H1 (cell line): ENCODE results near the gene KRT7. TPM values are rescaled to one million over a fixed set of nuclear protein-coding genes. Genes with fewer than 3 reads are reported as not detected.

Experiments used
- CTCF ChIA-PET: fragments of 300-600 bp; sonication (Branson Sonifier 250); formaldehyde crosslinking; loops from one replicate; lab custom pipeline; 2021; ENCODE audit not compliant: partially characterized antibody; lab: Charles Lee
- POLR2A ChIA-PET: fragments of 300-600 bp; sonication (Branson Sonifier 250); formaldehyde crosslinking; loops from one replicate; lab custom pipeline; 2021; ENCODE audit warnings: inconsistent platforms; ENCODE audit not compliant: partially characterized antibody; lab: Charles Lee
- DNase-seq, 2 experiments: peaks; one replicate each; pipeline versions ENCODE4 v3.0.0 to v3.0.0-alpha.2; 2010 to 2022; ENCODE audit warnings: low spot score in 2 of 2, low read depth in 1 of 2, mixed read lengths in 1 of 2
- FAIRE-seq: peaks from 2 replicates; lab custom pipeline; 2011; peaks lifted over from hg19 to GRCh38; lab: Jason Lieb, UNC
- H2AFZ ChIP-seq: 2 replicates; pipeline ENCODE4 v1.8.1; 2012; ENCODE audit warnings: low read length, inconsistent platforms
- H2AK5ac ChIP-seq: 2 replicates; pipeline ENCODE4 v1.6.1; 2013; ENCODE audit warnings: low read depth, low read length
- H2BK120ac ChIP-seq: replicated peaks from 2 replicates; pipeline ENCODE3; 2013; ENCODE audit warnings: low read depth, low read length, inconsistent platforms
- H2BK12ac ChIP-seq: 2 replicates; pipeline ENCODE4 v1.6.1; 2013; ENCODE audit warnings: low read depth, low read length
- H2BK15ac ChIP-seq: 2 replicates; pipeline ENCODE4 v1.6.1; 2013; ENCODE audit warnings: low read length
- H2BK20ac ChIP-seq: 2 replicates; pipeline ENCODE4 v1.6.1; 2013; ENCODE audit warnings: low read length
- H2BK5ac ChIP-seq: 2 replicates; pipeline ENCODE4 v1.6.1; 2013; ENCODE audit warnings: low read depth, low read length
- H3K14ac ChIP-seq: 2 replicates; pipeline ENCODE4 v1.6.1; 2013; ENCODE audit warnings: inconsistent platforms; ENCODE audit not compliant: insufficient read length
- H3K18ac ChIP-seq: 2 replicates; pipeline ENCODE4 v1.6.1; 2013; ENCODE audit warnings: low read length; ENCODE audit errors: extremely low read depth
- H3K23ac ChIP-seq: 2 replicates; pipeline ENCODE4 v1.6.1; 2013; ENCODE audit warnings: inconsistent platforms; ENCODE audit not compliant: insufficient read length
- H3K23me2 ChIP-seq: 2 replicates; pipeline ENCODE4 v1.6.1; 2013; ENCODE audit warnings: low read depth, low read length
- H3K27ac ChIP-seq: 2 replicates; pipeline ENCODE4 v1.6.1; 2011; ENCODE audit warnings: low read depth, low read length, inconsistent platforms
- H3K27me3 ChIP-seq, 4 experiments: replicated peaks in 1 of 4; 1 replicate in 1 of 4; 2 replicates in 3 of 4; pipeline versions ENCODE4 v1.6.1 to v1.8.1; 2011 to 2013; ENCODE audit warnings: low read length in 3 of 4, mild to moderate bottlenecking in 3 of 4, inconsistent platforms in 2 of 4, mixed read lengths in 2 of 4, moderate library complexity in 1 of 4; ENCODE audit not compliant: control insufficient read depth in 3 of 4, insufficient read depth in 3 of 4; ENCODE audit errors: extremely low read depth in 1 of 4
- H3K36me3 ChIP-seq, 4 experiments: 2 replicates each; pipeline versions ENCODE4 v1.6.1 to v1.8.1; 2011 to 2013; ENCODE audit warnings: mild to moderate bottlenecking in 4 of 4, low read length in 3 of 4, moderate library complexity in 2 of 4, control low read depth in 1 of 4, inconsistent platforms in 1 of 4; ENCODE audit not compliant: insufficient read depth in 4 of 4, control insufficient read depth in 2 of 4
- H3K4ac ChIP-seq: replicated peaks from 2 replicates; pipeline ENCODE3; 2013; ENCODE audit warnings: low read length, low read depth, mixed read lengths, inconsistent platforms; ENCODE audit not compliant: insufficient read length
- H3K4me1 ChIP-seq, 4 experiments: replicated peaks in 1 of 4; 1 replicate in 1 of 4; 2 replicates in 3 of 4; pipeline versions ENCODE4 v1.6.1 to v1.8.1; 2011 to 2013; ENCODE audit warnings: low read length in 3 of 4, inconsistent platforms in 2 of 4, mixed read lengths in 1 of 4; ENCODE audit not compliant: insufficient read depth in 4 of 4, control insufficient read depth in 3 of 4
- H3K4me2 ChIP-seq, 2 experiments: 2 replicates each; pipeline versions ENCODE4 v1.6.1 to v1.8.1; 2011 to 2013; ENCODE audit warnings: low read depth in 2 of 2, low read length in 2 of 2, control low read depth in 1 of 2, inconsistent platforms in 1 of 2, mild to moderate bottlenecking in 1 of 2; ENCODE audit not compliant: insufficient read depth in 1 of 2
- H3K4me3 ChIP-seq, 4 experiments: fragments of 200-600, 300-600 bp in 1 of 4; sonication (generic), shearing (Covaris generic), sonication (Bioruptor Twin) in 1 of 4; 2 replicates each; pipeline versions ENCODE4 v1.5.1 to v1.8.1; 2011 to 2016; ENCODE audit warnings: low read length in 4 of 4, low read depth in 3 of 4, control low read depth in 2 of 4, inconsistent platforms in 2 of 4, mild to moderate bottlenecking in 2 of 4, mixed read lengths in 1 of 4, moderate library complexity in 1 of 4; ENCODE audit not compliant: insufficient read depth in 2 of 4; ENCODE audit errors: extremely low read depth in 1 of 4
- H3K56ac ChIP-seq: replicated peaks from 2 replicates; pipeline ENCODE3; 2013; ENCODE audit warnings: low read depth, mild to moderate bottlenecking, mixed read lengths, low read length, inconsistent platforms; ENCODE audit not compliant: insufficient read length
- H3K79me1 ChIP-seq: 2 replicates; pipeline ENCODE4 v1.6.1; 2013; ENCODE audit warnings: low read depth, low read length, control low read depth
- H3K79me2 ChIP-seq, 2 experiments: 2 replicates each; pipeline versions ENCODE4 v1.6.1 to v1.8.1; 2012 to 2013; ENCODE audit warnings: low read length in 2 of 2, mild to moderate bottlenecking in 2 of 2, inconsistent platforms in 1 of 2; ENCODE audit not compliant: insufficient read depth in 2 of 2, control insufficient read depth in 1 of 2
- H3K9ac ChIP-seq, 4 experiments: replicated peaks in 1 of 4; 1 replicate in 1 of 4; 2 replicates in 3 of 4; pipeline versions ENCODE4 v1.6.1 to v1.8.1; 2011 to 2013; ENCODE audit warnings: low read depth in 3 of 4, low read length in 3 of 4, control low read depth in 2 of 4, mild to moderate bottlenecking in 2 of 4, moderate library complexity in 2 of 4, inconsistent platforms in 1 of 4; ENCODE audit errors: extremely low read depth in 1 of 4
- H3K9me3 ChIP-seq, 2 experiments: 2 replicates each; pipeline versions ENCODE4 v1.6.1 to v1.8.1; 2012 to 2013; ENCODE audit warnings: mild to moderate bottlenecking in 2 of 2, moderate library complexity in 2 of 2, control low read depth in 1 of 2, inconsistent platforms in 1 of 2, low read depth in 1 of 2, low read length in 1 of 2, mixed read lengths in 1 of 2; ENCODE audit not compliant: insufficient read depth in 2 of 2
- H4K20me1 ChIP-seq, 2 experiments: replicated peaks in 1 of 2; 2 replicates each; pipeline versions ENCODE3 to v1.8.1; 2011 to 2013; ENCODE audit warnings: inconsistent platforms in 2 of 2, low read length in 2 of 2, mild to moderate bottlenecking in 1 of 2; ENCODE audit not compliant: insufficient read depth in 2 of 2, control insufficient read depth in 1 of 2
- H4K5ac ChIP-seq: 2 replicates; pipeline ENCODE4 v1.6.1; 2013; ENCODE audit warnings: low read length, low read depth, mixed read lengths, inconsistent platforms; ENCODE audit not compliant: insufficient read length
- H4K8ac ChIP-seq: 2 replicates; pipeline ENCODE4 v1.8.0; 2013; ENCODE audit warnings: mild to moderate bottlenecking, moderate library complexity, low read length, inconsistent platforms; ENCODE audit not compliant: insufficient read depth; ENCODE audit errors: extremely low read depth
- H4K91ac ChIP-seq: replicated peaks from 2 replicates; pipeline ENCODE3; 2013; ENCODE audit warnings: low read length, mixed read lengths, inconsistent platforms; ENCODE audit not compliant: insufficient read length
- BACH1 ChIP-seq: IDR thresholded peaks from 2 replicates; pipeline ENCODE4 v1.6.1; 2012; ENCODE audit warnings: low read length, improper control_type of control experiment
- EGR1 ChIP-seq: IDR thresholded peaks from 2 replicates; pipeline ENCODE4 v1.6.1; 2011; ENCODE audit warnings: low read depth, low read length, borderline replicate concordance
- RBBP5 ChIP-seq: IDR thresholded peaks from 2 replicates; pipeline ENCODE4 v1.7.1; 2012; ENCODE audit warnings: low read depth, mild to moderate bottlenecking, inconsistent platforms, low read length, moderate library complexity, borderline replicate concordance
- RFX5 ChIP-seq: IDR thresholded peaks from 2 replicates; pipeline ENCODE4 v1.6.1; 2011; ENCODE audit warnings: low read depth, low read length, improper control_type of control experiment, borderline replicate concordance
- RXRA ChIP-seq: IDR thresholded peaks from 2 replicates; pipeline ENCODE4 v1.6.1; 2011; ENCODE audit warnings: low read depth, mild to moderate bottlenecking, low read length, moderate library complexity; ENCODE audit not compliant: insufficient read depth
- SP1 ChIP-seq: IDR thresholded peaks from 2 replicates; pipeline ENCODE4 v1.6.1; 2011; ENCODE audit warnings: low read depth, low read length
- SP2 ChIP-seq: IDR thresholded peaks from 2 replicates; pipeline ENCODE4 v1.6.1; 2012; ENCODE audit warnings: mild to moderate bottlenecking, low read length, inconsistent platforms
- WGBS, 2 experiments: shearing (Covaris generic) in 1 of 2; methylation state at CpG; one replicate each; pipeline versions ENCODE4 v1.1.6 to v1.1.7; 2013 to 2015; ENCODE audit warnings: low lambda C conversion rate in 2 of 2, mixed read lengths in 2 of 2, inconsistent platforms in 1 of 2, low coverage in 1 of 2, missing lambda C conversion rate in 1 of 2; ENCODE audit not compliant: insufficient replicate concordance in 2 of 2, insufficient coverage in 1 of 2, insufficient read length in 1 of 2; ENCODE audit errors: extremely low coverage in 1 of 2, missing lambda C conversion rate in 1 of 2; 5-methylcytosine and 5-hydroxymethylcytosine counted together
- polyA plus RNA-seq, 7 experiments: library from polyadenylated mRNA; depleted of rRNA in 3 of 7; stranded (reverse) in 5 of 7; unstranded in 2 of 7; fragments of >200 nt in 5 of 7; fragments of 200-250 nt in 2 of 7; gene quantifications; 1 replicate in 5 of 7; 2 replicates in 1 of 7; 4 replicates in 1 of 7; pipeline versions ENCODE4 v1.2.1 to v1.2.3, GENCODE V29; 2011 to 2013; ENCODE audit warnings: missing spikeins in 2 of 7, mixed read lengths in 2 of 7
- total RNA-seq: library from RNA; stranded (reverse); fragmentation: NEBNext Ultra II Directional; extraction: Animal tissue kit (Norgen Biotek cat#: 25700); gene quantifications from 2 replicates; pipeline ENCODE4 v1.2.1, GENCODE V29; 2021

KRT7 gene
- total and polyA plus RNA-seq, 2 of the 8 experiments (the other 6 are each of a cell fraction or from before 2014, with no cell fraction given), result 13.2 to 19.0 TPM

DNA sequence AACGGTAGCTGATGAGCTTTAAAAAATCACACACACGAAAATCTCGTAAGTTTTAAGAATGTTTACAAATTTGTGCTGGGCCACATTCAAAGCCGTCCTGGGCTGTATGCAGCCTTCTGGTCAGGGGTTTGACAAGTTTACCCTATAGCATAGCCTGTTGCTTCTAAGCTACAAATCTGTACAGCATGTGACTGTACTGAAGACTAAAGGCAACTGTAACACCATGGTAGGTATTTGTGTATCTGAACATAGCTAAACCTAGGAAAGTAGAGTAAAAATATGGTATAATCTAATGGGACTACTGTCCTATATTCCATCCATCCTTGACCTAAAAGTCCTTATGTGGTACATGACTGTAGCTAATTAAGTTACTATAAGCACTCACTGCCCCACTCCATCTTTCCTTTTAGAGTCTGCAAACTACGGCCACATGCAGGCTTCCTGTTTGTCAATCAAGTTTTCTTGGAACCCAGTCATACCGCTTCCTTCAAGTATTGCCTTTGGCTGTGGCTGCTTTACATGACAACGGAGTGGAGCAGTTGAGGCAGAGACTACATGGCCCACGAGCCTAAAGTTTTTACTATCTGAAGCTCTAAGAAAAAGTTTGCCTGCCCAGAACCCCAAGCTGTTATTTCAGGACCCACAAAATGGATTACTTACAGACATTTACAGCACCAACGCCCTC lies 18.5 kb downstream of the KRT7 start:
- no peak overlapping the region for H2BK12ac ChIP-seq
- no peaks in the 10 kb centered on the region for H3K79me2 ChIP-seq
- H4K8ac ChIP-seq, result no peak overlapping the region
- FAIRE-seq (no peak), DNase-seq (no peak)
- H4K5ac ChIP-seq, result no peak overlapping the region
- POLR2A ChIA-PET, result interaction anchor here (0.6 to 2.3 kb wide), 3 partner anchors 10 to 30 kb away, joined by 3 to 7 read pairs (median 3); partner anchors contain the start of gene KRT7
- H2BK15ac ChIP-seq, result no peak overlapping the region
- TF ChIP-seq RBBP5, result no peak
- TF ChIP-seq BACH1, result no peak
- no peak for TF ChIP-seq EGR1
- TF ChIP-seq RFX5, result no peak
- TF ChIP-seq SP1, result no peak
- no peak for TF ChIP-seq SP2
- no peak for TF ChIP-seq RXRA
- H4K20me1 ChIP-seq, result no peaks in the 10 kb centered on the region
- H2AK5ac ChIP-seq, result no peak overlapping the region
- peaks cover 3% of the 10 kb centered on the region; the same call in 1 of the 2 replicates for H3K23me2 ChIP-seq
- no peak overlapping the region for H2BK20ac ChIP-seq
- no peaks in the 10 kb centered on the region for H3K79me1 ChIP-seq
- H4K91ac ChIP-seq, result no peak overlapping the region
- H3K9ac ChIP-seq, result no peak overlapping the region
- no peaks in the 10 kb centered on the region for H3K9me3 ChIP-seq
- H3K56ac ChIP-seq, result no peak overlapping the region
- no peaks in the 10 kb centered on the region for H3K36me3 ChIP-seq
- H3K4me1 ChIP-seq, result peaks cover 0 to 12% (median 4%) of the 10 kb centered on the region in 4 experiments; a peak in 5 of 7 replicates
- H3K27me3 ChIP-seq, result peaks cover 4 to 39% (median 29%) of the 10 kb centered on the region in 4 experiments
- no peak overlapping the region for H3K4me3 ChIP-seq
- no peak overlapping the region; a peak in 1 of 4 replicates for H3K4me2 ChIP-seq
- no peak overlapping the region for H2BK5ac ChIP-seq
- H2BK120ac ChIP-seq, result no peak overlapping the region
- CTCF ChIA-PET, result interaction anchor here (0.5 to 14.6 kb wide), 35 partner anchors 14 to 1059 kb away, joined by 3 to 151 read pairs (median 5); partner anchors contain the start of genes KRT7 and KRT86
- 78% methylated on average over 9 of the region's 9 CpGs; no CpG with 5 or more reads in 1 of the 2 experiments for WGBS, 2 experiments
- no peak overlapping the region for H3K4ac ChIP-seq
- no peak overlapping the region for H2AFZ ChIP-seq
- H3K23ac ChIP-seq, result no peak overlapping the region
- no peak overlapping the region for H3K27ac ChIP-seq
- no peak overlapping the region for H3K18ac ChIP-seq
- H3K14ac ChIP-seq, result no peak overlapping the region
